ENCODE measurements around the gene APC2.
"Not testable (repeated sequence)": the region's sequence is repeated elsewhere in the genome, so short reads cannot be mapped to it uniquely, and the experiment has no call there.

Gene APC2

DNA sequence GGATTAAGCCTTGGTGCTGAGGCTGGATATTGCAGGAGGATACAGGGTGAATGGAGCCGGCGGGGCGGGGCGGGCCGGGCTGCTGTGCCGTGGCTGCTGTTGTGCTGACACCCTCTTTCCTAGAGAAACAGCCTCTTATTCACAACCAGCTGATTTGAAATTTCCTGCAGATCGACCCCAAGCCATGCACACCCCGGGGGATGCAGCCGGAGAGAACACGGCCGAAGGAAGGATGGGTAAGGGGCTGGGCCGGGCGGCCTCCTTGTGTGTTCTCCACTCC lies 31.5 kb upstream of the APC2 start:
- no peak overlapping the region for H3K4me3 ChIP-seq (ENCODE audit: low read depth, low read length)
- TF ChIP-seq, protein P1, sequence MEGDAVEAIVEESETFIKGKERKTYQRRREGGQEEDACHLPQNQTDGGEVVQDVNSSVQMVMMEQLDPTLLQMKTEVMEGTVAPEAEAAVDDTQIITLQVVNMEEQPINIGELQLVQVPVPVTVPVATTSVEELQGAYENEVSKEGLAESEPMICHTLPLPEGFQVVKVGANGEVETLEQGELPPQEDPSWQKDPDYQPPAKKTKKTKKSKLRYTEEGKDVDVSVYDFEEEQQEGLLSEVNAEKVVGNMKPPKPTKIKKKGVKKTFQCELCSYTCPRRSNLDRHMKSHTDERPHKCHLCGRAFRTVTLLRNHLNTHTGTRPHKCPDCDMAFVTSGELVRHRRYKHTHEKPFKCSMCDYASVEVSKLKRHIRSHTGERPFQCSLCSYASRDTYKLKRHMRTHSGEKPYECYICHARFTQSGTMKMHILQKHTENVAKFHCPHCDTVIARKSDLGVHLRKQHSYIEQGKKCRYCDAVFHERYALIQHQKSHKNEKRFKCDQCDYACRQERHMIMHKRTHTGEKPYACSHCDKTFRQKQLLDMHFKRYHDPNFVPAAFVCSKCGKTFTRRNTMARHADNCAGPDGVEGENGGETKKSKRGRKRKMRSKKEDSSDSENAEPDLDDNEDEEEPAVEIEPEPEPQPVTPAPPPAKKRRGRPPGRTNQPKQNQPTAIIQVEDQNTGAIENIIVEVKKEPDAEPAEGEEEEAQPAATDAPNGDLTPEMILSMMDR (IDR thresholded peaks at IDR 0.05; ENCODE audit: borderline replicate concordance, insufficient read depth, low read depth, low read length): no peak

DNA sequence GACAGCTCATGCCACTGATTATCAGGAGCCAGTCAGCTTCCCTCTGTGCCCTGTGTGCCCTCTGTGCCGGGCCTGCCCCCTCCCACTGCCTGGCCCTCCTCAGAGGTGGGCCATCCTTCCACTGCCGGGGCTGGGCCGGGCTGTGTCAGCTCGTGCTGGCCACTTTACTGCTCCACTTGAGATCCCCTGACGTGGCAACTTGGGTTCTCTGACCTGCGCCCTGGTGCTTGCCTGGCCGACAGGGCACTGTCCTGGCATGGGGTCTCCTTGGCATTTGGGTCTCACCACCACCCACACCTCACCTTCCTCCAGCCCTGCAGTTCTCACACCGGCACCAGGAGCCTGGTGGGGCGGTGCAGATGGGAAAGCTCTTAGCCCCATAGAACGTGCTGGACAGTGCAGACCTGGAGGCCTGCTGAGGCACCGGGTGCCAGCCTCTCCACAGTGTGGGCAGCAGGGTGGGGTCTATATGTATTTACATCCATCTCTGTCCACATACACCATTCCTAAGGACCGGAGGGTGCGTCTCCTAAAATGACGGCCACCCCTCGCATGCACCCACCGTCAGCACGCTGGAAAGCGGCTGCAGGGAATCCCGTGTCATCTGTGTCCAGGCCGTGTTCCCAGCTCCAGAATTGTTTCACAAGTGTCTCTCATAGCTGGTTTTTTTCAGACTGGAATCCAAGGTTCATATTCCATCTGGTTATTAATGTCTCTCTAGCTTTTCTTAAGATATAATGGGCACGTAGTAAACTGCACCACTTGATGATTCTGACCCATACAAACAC lies 30.8 kb upstream of the APC2 start:
- TF ChIP-seq, protein P1 (IDR thresholded peaks at IDR 0.05; ENCODE audit: borderline replicate concordance, insufficient read depth, low read depth, low read length): no peak
- H3K4me3 ChIP-seq (ENCODE audit: low read depth, low read length): no peak overlapping the region

DNA sequence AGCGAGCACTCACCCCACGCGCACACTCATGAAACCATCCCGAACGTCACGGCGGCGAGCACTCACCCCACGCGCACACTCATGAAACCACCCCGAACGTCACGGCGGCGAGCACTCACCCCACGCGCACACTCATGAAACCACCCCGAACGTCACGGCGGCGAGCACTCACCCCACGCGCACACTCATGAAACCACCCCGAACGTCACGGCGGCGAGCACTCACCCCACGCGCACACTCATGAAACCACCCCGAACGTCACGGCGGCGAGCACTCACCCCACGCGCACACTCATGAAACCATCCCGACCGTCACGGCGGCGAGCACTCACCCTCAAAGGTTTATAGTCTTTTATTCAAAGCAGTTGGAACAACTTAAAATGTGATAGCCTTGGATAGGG lies 29.8 kb upstream of the APC2 start:
- H3K4me3 ChIP-seq (ENCODE audit: low read depth, low read length): not testable (repeated sequence)

DNA sequence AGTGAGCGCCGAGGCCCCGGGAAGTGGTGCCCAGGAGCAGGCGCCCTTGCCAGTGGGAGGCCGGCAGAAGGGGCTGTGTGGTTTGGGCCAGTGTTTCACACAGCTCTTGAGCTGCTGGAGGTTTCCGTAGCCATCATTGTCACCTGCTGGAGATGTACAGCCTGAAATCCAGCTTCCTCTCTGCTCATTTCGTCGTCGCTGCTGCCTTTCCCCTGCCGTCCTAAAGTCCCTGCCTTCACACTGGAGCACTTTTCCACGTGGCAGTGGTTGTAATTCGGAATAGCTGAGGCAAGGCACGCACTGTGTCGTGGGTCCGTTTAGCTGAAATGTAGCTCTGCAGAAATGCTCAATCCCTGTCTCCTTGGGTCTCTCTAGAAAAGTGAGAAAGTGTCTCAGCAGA lies 29.3 kb upstream of the APC2 start:
- TF ChIP-seq, protein P1 (IDR thresholded peaks at IDR 0.05; ENCODE audit: borderline replicate concordance, insufficient read depth, low read depth, low read length): no peak
- H3K4me3 ChIP-seq (ENCODE audit: low read depth, low read length): no peak overlapping the region

DNA sequence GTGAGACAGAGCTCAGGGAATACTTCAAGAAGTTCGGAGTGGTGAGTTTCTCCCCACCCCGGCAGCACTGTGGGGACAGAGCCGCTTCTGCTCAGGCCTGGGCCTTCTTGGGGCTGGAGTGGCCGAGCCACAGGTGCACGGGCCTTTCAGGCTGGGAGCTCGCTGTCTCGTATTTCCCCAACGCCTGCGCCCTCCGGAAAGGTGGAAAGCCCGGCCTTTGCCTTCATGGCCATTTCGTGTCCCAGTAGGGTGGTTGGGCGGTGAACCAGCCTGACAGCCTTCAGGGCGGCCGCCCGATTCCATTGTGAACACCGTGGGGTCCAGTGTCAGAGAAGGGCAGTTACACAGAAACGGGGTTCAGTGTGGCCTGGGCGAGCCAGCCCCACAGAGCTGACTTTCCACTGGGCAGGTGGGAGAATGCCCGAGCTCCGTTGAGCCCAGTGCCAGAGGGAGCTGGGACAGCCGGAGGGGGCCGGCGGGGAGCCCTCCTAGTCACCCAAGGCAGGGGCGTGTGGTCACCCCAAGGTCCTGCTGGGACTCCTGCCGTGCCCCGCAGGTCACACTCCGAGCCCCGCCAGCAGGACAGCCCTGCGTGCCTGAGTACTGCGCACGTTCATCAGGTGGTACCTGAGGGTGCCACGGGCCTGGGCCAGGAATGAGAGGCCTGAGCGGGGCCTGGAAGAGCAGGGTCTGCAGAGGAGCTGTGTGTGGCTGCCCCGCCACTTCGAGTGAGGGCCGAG lies 28.5 kb upstream of the APC2 start:
- TF ChIP-seq, protein P1 (IDR thresholded peaks at IDR 0.05; ENCODE audit: borderline replicate concordance, insufficient read depth, low read depth, low read length): no peak
- no peak overlapping the region for H3K4me3 ChIP-seq (ENCODE audit: low read depth, low read length)

DNA sequence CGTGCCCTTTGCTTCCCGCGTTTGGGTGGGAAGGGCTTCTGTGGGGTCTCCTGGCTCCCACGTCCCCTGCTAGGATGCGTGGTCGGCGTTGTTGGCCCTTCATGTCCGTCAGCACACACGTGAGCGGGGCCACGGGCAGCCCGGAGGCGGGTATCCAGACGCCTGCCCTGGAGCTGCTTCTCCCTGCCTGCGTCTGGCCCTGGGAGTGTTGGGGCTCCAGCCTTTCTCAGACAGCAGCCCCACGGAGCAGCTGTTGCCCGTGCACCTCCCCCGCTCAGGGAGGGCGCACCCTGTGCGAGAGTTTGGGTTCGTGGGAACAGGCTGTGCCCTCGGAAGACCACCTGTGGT lies 28.0 kb upstream of the APC2 start:
- TF ChIP-seq, protein P1 (IDR thresholded peaks at IDR 0.05; ENCODE audit: borderline replicate concordance, insufficient read depth, low read depth, low read length): no peak
- H3K4me3 ChIP-seq (ENCODE audit: low read depth, low read length): no peak overlapping the region

DNA sequence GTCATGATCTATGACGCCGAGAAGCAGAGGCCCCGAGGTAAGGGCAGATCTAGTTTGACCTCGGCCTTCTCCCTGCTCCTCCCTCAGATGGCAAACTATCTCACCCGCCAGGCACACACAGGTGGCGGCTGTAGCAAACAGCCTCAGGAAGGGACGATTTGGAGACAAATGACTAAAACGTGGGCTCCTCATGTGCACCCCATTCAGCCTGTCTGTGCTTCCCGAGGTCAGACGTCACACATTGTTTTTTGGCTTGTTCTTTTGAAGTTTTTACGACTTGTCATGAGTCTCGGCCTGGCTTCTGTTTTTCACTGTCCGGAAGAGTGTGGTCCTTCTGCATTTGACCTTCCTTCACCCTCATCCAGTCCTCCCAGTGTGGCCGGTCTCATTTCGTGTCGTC lies 27.6 kb upstream of the APC2 start:
- H3K4me3 ChIP-seq (ENCODE audit: low read depth, low read length): no peak overlapping the region
- TF ChIP-seq, protein P1 (IDR thresholded peaks at IDR 0.05; ENCODE audit: borderline replicate concordance, insufficient read depth, low read depth, low read length): no peak
